ENCODE results near the gene RREB1.

DNA sequence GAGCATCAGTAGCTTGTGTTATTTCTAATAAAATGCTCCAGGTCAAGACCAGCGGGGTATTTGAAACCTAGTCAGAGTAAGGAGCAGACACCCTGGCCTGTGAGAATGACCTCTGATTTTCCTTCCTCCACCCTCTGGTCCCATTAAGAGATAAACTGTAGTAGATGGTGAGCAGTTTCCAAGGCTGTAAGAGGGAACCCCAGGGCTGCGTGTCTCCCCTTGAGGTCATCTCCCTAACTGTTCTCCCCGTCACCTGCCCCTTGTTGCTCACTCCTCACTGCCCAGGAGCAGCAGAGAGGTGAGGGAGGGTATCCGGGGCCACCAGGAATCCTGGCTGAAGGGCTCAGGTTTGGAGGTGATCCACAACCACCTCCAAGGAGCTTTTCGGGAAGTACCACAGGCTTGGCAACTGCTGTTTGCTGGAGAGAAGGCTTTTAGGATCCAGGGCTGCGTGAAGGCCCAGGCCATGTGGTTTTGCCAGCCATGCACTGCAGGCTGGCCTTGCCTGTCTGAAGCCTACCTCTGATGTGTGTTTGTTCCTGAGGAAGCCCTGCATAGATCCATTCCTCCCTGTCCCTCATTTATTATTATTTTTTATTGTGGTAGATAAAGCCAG is 62.5 kb downstream of the RREB1 start:
- TF ChIP-seq CTCF (conservative IDR thresholded peaks at IDR 0.05) (no peak), ZFX (IDR thresholded peaks at IDR 0.05) (no peak)
